Ovary (tissue), 3 donors: Measurements from ENCODE around the gene PPM1K.

Source experiments
- CTCF ChIP-seq, 3 donors: fragments of 450-650 bp in 2 of 3; fragments of 200-600 bp in 1 of 3; IDR thresholded peaks; one replicate each; pipeline versions ENCODE4 v1.5.1 to v1.8.0; 2016 to 2022; ENCODE audit warnings: antibody characterized with exemption in 3 of 3, mild to moderate bottlenecking in 1 of 3
- POLR2A ChIP-seq: fragments of 450-650 bp; IDR thresholded peaks from one replicate; pipeline ENCODE4 v1.6.1; 2017; ENCODE audit warnings: antibody characterized with exemption, mild to moderate bottlenecking, moderate library complexity
- donor health status: DM: no; HTN: no; CAD: no.

DNA sequence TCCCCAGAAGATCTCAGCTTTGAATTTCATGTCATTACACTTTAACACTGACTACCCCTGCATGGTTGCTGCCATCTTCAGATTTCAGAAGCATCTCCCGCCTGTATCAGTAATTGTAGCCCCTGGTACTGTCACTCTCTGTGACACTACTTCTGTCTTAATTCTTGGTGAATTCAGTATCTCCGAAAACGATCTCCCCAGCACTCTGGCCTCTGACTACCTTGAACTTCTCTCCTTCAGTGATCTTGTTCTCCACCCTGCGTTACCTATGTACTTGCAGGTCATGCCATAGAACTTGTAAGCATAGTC is 72.2 kb downstream of the PPM1K start:
- TF ChIP-seq CTCF (IDR thresholded peaks at IDR 0.05), result no peak
- no peak for TF ChIP-seq POLR2A
